ENCODE measurements around the gene LRCOL1.

GRCh38 chr12:132580701-132581292 lies 29.6 kb downstream of the LRCOL1 start:
- no peak for TF ChIP-seq POLR2A (IDR thresholded peaks at IDR 0.05)
- no peak for TF ChIP-seq CTCF (IDR thresholded peaks at IDR 0.05)
